Right lobe of liver (tissue), 6 donors: ENCODE results near the gene RGS9. TPM values are rescaled to one million over a fixed set of nuclear protein-coding genes. Genes with fewer than 3 reads are reported as not detected.
A peak's percentile ranks its signal among the peaks of the same experiment; 100 is the strongest.

ENCODE experiments used
- ATAC-seq, 4 donors: fragments of 200-7000 bp; cut with Tn5 transposase; one replicate each; pipeline ENCODE4 v1.9.1; 2020; ENCODE audit warnings: mild to moderate bottlenecking in 4 of 4, moderate library complexity in 4 of 4
- DNase-seq, 3 donors: peaks; one replicate each; pipeline ENCODE4 v3.0.0-alpha.2; 2020
- H3K27ac ChIP-seq, 3 donors: fragments of 200-600 bp; one replicate each; pipeline ENCODE4 v1.8.0; 2022
- H3K27me3 ChIP-seq, 2 donors: fragments of 200-600 bp; one replicate each; pipeline ENCODE4 v1.8.0; 2022
- H3K36me3 ChIP-seq, 4 donors: fragments of 200-600 bp; sonication (generic) in 1 of 4; one replicate each; pipeline versions ENCODE4 v1.5.1 to v1.8.0; 2017 to 2022; ENCODE audit warnings: control low read depth in 1 of 4
- H3K4me1 ChIP-seq, 4 donors: fragments of 200-600 bp; sonication (generic) in 1 of 4; one replicate each; pipeline versions ENCODE4 v1.5.1 to v1.8.0; 2017 to 2022; ENCODE audit warnings: control low read depth in 1 of 4
- H3K4me3 ChIP-seq, 3 donors: fragments of 200-600 bp; one replicate each; pipeline ENCODE4 v1.8.0; 2022
- H3K9me3 ChIP-seq, 4 donors: fragments of 200-600 bp; sonication (generic) in 1 of 4; one replicate each; pipeline versions ENCODE4 v1.5.1 to v1.8.0; 2017 to 2022; ENCODE audit warnings: control low read depth in 1 of 4
- POLR2A ChIP-seq: fragments of 450-650 bp; IDR thresholded peaks from one replicate; pipeline ENCODE4 v1.6.1; 2017; ENCODE audit warnings: antibody characterized with exemption, mild to moderate bottlenecking
- WGBS: methylation state at CpG from one replicate; pipeline ENCODE4 v1.1.6; 2018; ENCODE audit warnings: low coverage, low lambda C conversion rate; ENCODE audit not compliant: insufficient coverage; ENCODE audit errors: missing lambda C conversion rate; 5-methylcytosine and 5-hydroxymethylcytosine counted together
- intact Hi-C, 2 donors: fragments of 100-400 bp; cut with DNase I; formaldehyde crosslinking; loops; one replicate each; pipeline versions ENCODE4 v1.11.2 to v1.14.1; 2022
- total RNA-seq, 6 experiments: library from RNA; depleted of rRNA in 2 of 6; stranded (reverse); fragments of >200 nt in 2 of 6; fragmentation: NEBNext Ultra II Directional in 3 of 6; extraction: Animal tissue kit (Norgen Biotek cat#: 25700) in 3 of 6; gene quantifications; one replicate each; pipeline versions ENCODE4 v1.1.0 to v1.2.4, GENCODE V29; 2016 to 2023
- TF ChIP-seq, protein P1 (sequence below), 4 donors: fragments of 200-600 bp in 3 of 4; fragments of 450-650 bp in 1 of 4; IDR thresholded peaks; one replicate each; pipeline versions ENCODE4 v1.5.1 to v1.8.0; 2016 to 2022; ENCODE audit warnings: antibody characterized with exemption in 4 of 4, mild to moderate bottlenecking in 2 of 4
- donor health status: DM: no; HTN: yes; CAD: no.
- donor health status: DM: no; HTN: no; CAD: no.
- donor health status: DM: no; HTN: no; CAD: no.
- donor health status: DM: no; HTN: yes; CAD: no.
- donor health status: DM: no; HTN: yes; CAD: no.

RGS9 gene
- total RNA-seq, 6 experiments from 2014 or later: 1.9 to 12.8 (median 5.7) TPM

DNA sequence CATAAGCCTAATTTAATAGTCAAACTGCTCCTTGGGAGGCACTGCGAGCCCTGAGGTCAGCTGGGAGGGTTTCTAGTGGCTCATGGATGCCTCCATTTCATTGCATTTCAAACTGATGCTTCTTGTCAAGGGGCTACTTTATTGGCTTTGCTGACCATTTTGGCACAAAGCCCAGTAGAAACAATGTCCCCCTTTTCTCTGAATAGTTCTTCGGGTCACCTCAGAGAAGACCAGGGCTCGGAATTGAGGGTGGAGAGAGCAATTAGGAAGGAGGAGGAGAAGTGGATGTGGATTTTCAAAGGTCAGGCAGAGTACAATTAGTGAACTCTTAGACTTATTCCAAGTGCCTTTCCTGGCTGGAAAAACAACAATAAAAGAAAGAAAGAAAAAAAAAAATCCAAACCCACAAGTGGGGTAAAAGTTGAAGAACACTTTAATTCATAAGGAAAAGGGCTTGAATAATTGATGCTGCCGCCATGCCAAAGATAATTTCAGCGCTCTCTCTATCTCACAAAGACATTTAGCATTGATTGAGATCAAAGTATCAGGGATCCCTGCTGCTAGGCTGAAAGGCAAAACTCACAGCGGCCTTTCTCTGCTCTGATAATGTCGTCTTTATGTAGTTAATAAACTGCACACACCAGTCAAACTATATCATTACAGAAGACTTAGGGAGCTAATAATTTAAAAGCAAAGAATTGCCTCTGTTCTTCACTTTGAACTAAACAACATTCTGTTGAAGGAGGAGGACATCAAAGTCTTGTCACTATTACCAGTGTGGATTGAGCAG lies 122.7 kb downstream of the RGS9 start:
- WGBS: 59% methylated on average over 7 of the region's 7 CpGs
- intact Hi-C loops: no loop called here
- H3K4me3 ChIP-seq: no peak overlapping the region

DNA sequence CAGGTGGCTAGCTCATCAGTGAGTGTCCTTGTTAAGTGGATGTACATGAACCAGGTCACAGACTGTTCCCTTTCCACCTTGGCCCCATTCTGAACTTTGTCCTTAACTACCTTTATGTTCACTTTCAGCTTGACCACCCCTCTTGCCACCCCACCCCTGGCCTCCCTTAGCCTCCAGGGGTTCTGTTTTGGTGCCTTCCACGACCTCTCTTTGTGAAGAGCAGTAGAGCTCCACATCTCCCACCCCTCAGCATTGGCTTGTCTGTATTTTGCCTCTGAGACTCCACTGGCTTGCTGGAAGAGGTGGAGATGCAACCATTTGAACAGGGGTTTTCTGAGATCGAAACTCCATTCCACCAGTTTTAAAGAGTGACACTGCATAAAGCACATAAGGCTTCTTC lies 123.5 kb downstream of the RGS9 start:
- intact Hi-C loops: no loop called here
- TF ChIP-seq POLR2A: no peak
- TF ChIP-seq, protein P1, sequence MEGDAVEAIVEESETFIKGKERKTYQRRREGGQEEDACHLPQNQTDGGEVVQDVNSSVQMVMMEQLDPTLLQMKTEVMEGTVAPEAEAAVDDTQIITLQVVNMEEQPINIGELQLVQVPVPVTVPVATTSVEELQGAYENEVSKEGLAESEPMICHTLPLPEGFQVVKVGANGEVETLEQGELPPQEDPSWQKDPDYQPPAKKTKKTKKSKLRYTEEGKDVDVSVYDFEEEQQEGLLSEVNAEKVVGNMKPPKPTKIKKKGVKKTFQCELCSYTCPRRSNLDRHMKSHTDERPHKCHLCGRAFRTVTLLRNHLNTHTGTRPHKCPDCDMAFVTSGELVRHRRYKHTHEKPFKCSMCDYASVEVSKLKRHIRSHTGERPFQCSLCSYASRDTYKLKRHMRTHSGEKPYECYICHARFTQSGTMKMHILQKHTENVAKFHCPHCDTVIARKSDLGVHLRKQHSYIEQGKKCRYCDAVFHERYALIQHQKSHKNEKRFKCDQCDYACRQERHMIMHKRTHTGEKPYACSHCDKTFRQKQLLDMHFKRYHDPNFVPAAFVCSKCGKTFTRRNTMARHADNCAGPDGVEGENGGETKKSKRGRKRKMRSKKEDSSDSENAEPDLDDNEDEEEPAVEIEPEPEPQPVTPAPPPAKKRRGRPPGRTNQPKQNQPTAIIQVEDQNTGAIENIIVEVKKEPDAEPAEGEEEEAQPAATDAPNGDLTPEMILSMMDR (IDR thresholded peaks at IDR 0.05): no peak
- Histone ChIP-seq H3K27me3 (no peaks in the 10 kb centered on the region), H3K36me3 (no peaks in the 10 kb centered on the region), H3K4me3 (no peak overlapping the region), H3K27ac (no peak overlapping the region), H3K9me3 (no peaks in the 10 kb centered on the region), H3K4me1 (no peaks in the 10 kb centered on the region)
- WGBS: 59% methylated on average over 2 of the region's 2 CpGs
- ATAC-seq: no peak
- DNase-seq: no peak

More for the DNA sequence above, 122.7 kb downstream of the RGS9 start:
- H3K27me3 ChIP-seq: no peaks in the 10 kb centered on the region
- no peak overlapping the region for H3K27ac ChIP-seq
- H3K9me3 ChIP-seq: no peaks in the 10 kb centered on the region
- ATAC-seq (no peak), DNase-seq (no peak)
- TF ChIP-seq, protein P1 (IDR thresholded peaks at IDR 0.05): no peak
- TF ChIP-seq POLR2A: no peak
- no peaks in the 10 kb centered on the region for H3K36me3 ChIP-seq
- no peaks in the 10 kb centered on the region for H3K4me1 ChIP-seq

DNA sequence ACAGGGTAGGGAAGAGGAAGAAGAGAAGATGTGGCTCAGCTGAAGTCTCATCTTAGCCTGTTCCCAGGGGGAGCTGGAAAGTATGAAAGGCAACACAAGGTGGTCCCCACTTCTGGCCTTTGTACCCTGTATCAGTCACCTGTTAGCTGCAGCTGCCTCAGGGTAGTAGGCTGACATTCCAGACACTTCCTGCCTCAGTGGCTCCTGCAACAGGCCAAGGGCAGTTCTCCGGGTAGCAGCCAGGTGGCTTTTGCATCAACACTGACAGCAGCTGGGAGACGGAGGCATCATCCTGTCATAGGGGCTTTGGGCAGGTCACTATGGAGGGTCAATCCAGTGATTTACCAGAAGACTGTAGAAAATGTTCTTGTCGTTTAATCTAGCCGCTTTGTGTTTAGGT lies 124.0 kb downstream of the RGS9 start:
- no peak overlapping the region for H3K27ac ChIP-seq
- no peaks in the 10 kb centered on the region for H3K27me3 ChIP-seq
- H3K4me3 ChIP-seq: no peak overlapping the region
- H3K4me1 ChIP-seq: no peaks in the 10 kb centered on the region
- ATAC-seq (no peak), DNase-seq (no peak)
- intact Hi-C loops: no loop called here
- H3K36me3 ChIP-seq: no peaks in the 10 kb centered on the region
- H3K9me3 ChIP-seq: no peaks in the 10 kb centered on the region
- TF ChIP-seq, protein P1 (IDR thresholded peaks at IDR 0.05): no peak
- TF ChIP-seq POLR2A: no peak
- 74% methylated on average over 2 of the region's 4 CpGs for WGBS

- no peak overlapping the region for H3K4me3 ChIP-seq
- H3K36me3 ChIP-seq: no peaks in the 10 kb centered on the region
- TF ChIP-seq, protein P1 (IDR thresholded peaks at IDR 0.05): no peak
- TF ChIP-seq POLR2A: no peak
- no peak for DNase-seq
- peak in 1 of 4 donors; percentile 26 for ATAC-seq
- intact Hi-C loops: no loop called here
- H3K4me1 ChIP-seq: no peaks in the 10 kb centered on the region
- no peaks in the 10 kb centered on the region for H3K27me3 ChIP-seq
- no peak overlapping the region for H3K27ac ChIP-seq
- 59% methylated on average over 8 of the region's 8 CpGs for WGBS
- H3K9me3 ChIP-seq: no peaks in the 10 kb centered on the region
Measured at GRCh38 chr17:65261682-65262636, 124.8 kb downstream of the RGS9 start.
